Right lobe of liver (tissue), 6 donors: ENCODE results near the gene SDHA. TPM values are rescaled to one million over a fixed set of nuclear protein-coding genes. Genes with fewer than 3 reads are reported as not detected.
A peak's percentile ranks its signal among the peaks of the same experiment; 100 is the strongest.

ENCODE experiments used
- ATAC-seq, 4 donors: fragments of 200-7000 bp; cut with Tn5 transposase; one replicate each; pipeline ENCODE4 v1.9.1; 2020; ENCODE audit warnings: mild to moderate bottlenecking in 4 of 4, moderate library complexity in 4 of 4
- DNase-seq, 3 donors: peaks; one replicate each; pipeline ENCODE4 v3.0.0-alpha.2; 2020
- H3K27ac ChIP-seq, 3 donors: fragments of 200-600 bp; one replicate each; pipeline ENCODE4 v1.8.0; 2022
- H3K27me3 ChIP-seq, 2 donors: fragments of 200-600 bp; one replicate each; pipeline ENCODE4 v1.8.0; 2022
- H3K36me3 ChIP-seq, 4 donors: fragments of 200-600 bp; sonication (generic) in 1 of 4; one replicate each; pipeline versions ENCODE4 v1.5.1 to v1.8.0; 2017 to 2022; ENCODE audit warnings: control low read depth in 1 of 4
- H3K4me1 ChIP-seq, 4 donors: fragments of 200-600 bp; sonication (generic) in 1 of 4; one replicate each; pipeline versions ENCODE4 v1.5.1 to v1.8.0; 2017 to 2022; ENCODE audit warnings: control low read depth in 1 of 4
- H3K4me3 ChIP-seq, 3 donors: fragments of 200-600 bp; one replicate each; pipeline ENCODE4 v1.8.0; 2022
- H3K9me3 ChIP-seq, 4 donors: fragments of 200-600 bp; sonication (generic) in 1 of 4; one replicate each; pipeline versions ENCODE4 v1.5.1 to v1.8.0; 2017 to 2022; ENCODE audit warnings: control low read depth in 1 of 4
- POLR2A ChIP-seq: fragments of 450-650 bp; IDR thresholded peaks from one replicate; pipeline ENCODE4 v1.6.1; 2017; ENCODE audit warnings: antibody characterized with exemption, mild to moderate bottlenecking
- WGBS: methylation state at CpG from one replicate; pipeline ENCODE4 v1.1.6; 2018; ENCODE audit warnings: low coverage, low lambda C conversion rate; ENCODE audit not compliant: insufficient coverage; ENCODE audit errors: missing lambda C conversion rate; 5-methylcytosine and 5-hydroxymethylcytosine counted together
- intact Hi-C, 2 donors: fragments of 100-400 bp; cut with DNase I; formaldehyde crosslinking; loops; one replicate each; pipeline versions ENCODE4 v1.11.2 to v1.14.1; 2022
- total RNA-seq, 6 experiments: library from RNA; depleted of rRNA in 2 of 6; stranded (reverse); fragments of >200 nt in 2 of 6; fragmentation: NEBNext Ultra II Directional in 3 of 6; extraction: Animal tissue kit (Norgen Biotek cat#: 25700) in 3 of 6; gene quantifications; one replicate each; pipeline versions ENCODE4 v1.1.0 to v1.2.4, GENCODE V29; 2016 to 2023
- TF ChIP-seq, protein P1 (sequence below), 4 donors: fragments of 200-600 bp in 3 of 4; fragments of 450-650 bp in 1 of 4; IDR thresholded peaks; one replicate each; pipeline versions ENCODE4 v1.5.1 to v1.8.0; 2016 to 2022; ENCODE audit warnings: antibody characterized with exemption in 4 of 4, mild to moderate bottlenecking in 2 of 4
- donor health status: DM: no; HTN: yes; CAD: no.
- donor health status: DM: no; HTN: no; CAD: no.
- donor health status: DM: no; HTN: no; CAD: no.
- donor health status: DM: no; HTN: yes; CAD: no.
- donor health status: DM: no; HTN: yes; CAD: no.

SDHA gene
- total RNA-seq, 6 experiments from 2014 or later, result 165 to 223 (median 188) TPM

DNA sequence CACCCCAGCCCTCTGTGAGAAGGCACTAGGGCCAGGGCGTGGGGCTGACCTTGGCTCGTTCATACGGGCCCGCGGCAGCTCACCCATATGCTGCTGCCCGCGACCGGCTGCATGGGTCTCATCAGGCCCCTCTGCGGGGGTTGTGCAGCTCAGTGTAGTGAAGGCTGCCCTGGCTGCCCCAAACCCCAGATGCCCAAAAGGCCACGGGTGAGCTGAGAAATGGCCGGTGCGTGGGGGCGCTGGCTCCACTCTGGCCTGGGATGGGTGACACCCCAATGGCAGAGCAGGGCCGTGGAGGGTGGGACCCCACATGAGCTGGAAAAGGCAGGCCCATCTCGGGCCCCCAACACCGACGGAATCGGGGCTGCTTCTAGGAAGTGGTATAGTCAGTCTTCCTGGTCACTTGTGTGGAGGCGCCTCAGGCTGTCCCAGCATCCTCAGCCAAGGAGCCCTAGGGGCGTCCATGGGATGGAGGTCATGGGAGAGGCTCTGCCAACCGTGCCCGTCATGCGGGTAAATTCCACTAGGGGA, 46.3 kb upstream of the SDHA start:
- ATAC-seq, result no peak

DNA sequence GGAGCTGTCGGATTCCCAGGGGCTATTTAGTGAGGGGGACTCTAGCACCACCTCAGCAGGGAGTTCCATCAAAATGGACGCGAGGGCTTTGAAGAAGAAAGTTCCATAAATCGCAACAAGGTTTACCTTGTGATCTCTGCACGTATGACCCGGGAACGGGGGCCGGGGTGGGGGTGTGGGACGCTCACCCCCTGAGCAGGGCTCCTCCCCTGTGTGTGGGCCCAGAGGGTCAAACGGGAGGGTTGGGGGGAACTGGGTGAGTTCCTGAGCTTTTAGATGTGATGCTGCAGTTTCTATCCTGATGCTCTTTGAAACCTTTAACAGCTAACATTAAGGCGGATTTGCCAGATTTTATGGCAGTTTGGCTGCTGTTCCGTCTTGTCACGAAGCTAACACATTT, 45.7 kb upstream of the SDHA start:
- Histone ChIP-seq H3K4me3 (no peak overlapping the region), H3K4me1 (no peaks in the 10 kb centered on the region), H3K9me3 (no peaks in the 10 kb centered on the region), H3K27me3 (no peaks in the 10 kb centered on the region), H3K36me3 (no peaks in the 10 kb centered on the region), H3K27ac (no peak overlapping the region)
- no peak for TF ChIP-seq POLR2A
- TF ChIP-seq, protein P1, sequence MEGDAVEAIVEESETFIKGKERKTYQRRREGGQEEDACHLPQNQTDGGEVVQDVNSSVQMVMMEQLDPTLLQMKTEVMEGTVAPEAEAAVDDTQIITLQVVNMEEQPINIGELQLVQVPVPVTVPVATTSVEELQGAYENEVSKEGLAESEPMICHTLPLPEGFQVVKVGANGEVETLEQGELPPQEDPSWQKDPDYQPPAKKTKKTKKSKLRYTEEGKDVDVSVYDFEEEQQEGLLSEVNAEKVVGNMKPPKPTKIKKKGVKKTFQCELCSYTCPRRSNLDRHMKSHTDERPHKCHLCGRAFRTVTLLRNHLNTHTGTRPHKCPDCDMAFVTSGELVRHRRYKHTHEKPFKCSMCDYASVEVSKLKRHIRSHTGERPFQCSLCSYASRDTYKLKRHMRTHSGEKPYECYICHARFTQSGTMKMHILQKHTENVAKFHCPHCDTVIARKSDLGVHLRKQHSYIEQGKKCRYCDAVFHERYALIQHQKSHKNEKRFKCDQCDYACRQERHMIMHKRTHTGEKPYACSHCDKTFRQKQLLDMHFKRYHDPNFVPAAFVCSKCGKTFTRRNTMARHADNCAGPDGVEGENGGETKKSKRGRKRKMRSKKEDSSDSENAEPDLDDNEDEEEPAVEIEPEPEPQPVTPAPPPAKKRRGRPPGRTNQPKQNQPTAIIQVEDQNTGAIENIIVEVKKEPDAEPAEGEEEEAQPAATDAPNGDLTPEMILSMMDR (IDR thresholded peaks at IDR 0.05), result no peak
- DNase-seq (peak in 1 of 3 donors; percentile 21), ATAC-seq (no peak)
- WGBS, result 64% methylated on average over 7 of the region's 13 CpGs
- intact Hi-C loops, result no loop called here

More for the DNA sequence above, 46.3 kb upstream of the SDHA start:
- WGBS, result 0% methylated on average over 1 of the region's 23 CpGs
- Histone ChIP-seq H3K27me3 (no peaks in the 10 kb centered on the region), H3K4me3 (no peak overlapping the region), H3K36me3 (no peaks in the 10 kb centered on the region), H3K9me3 (no peaks in the 10 kb centered on the region), H3K27ac (no peak overlapping the region), H3K4me1 (no peaks in the 10 kb centered on the region)
- TF ChIP-seq POLR2A, result no peak
- TF ChIP-seq, protein P1 (IDR thresholded peaks at IDR 0.05), result no peak
- DNase-seq, result peak in 2 of 3 donors; percentile 43 to 48
- intact Hi-C loops, result no loop called here

DNA sequence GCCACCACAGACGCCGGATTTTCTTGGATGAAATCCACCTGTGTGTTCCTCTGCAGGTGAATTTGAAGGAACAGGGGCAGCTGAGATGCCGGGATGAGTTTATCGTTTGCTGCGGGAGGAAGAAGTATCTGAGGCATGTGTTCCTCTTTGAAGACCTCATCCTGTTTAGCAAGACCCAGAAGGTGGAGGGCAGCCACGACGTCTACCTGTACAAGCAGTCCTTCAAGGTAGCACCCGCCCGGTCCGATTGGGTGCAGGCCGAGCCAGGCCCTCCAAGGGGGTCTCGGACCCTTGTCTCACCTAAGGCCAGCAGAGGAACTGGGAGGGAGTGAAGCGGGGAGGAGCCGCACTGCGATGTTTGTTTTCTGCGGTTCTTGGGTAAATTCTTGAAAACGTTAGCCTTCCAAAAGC, 45.3 kb upstream of the SDHA start:
- ATAC-seq, result no peak

DNA sequence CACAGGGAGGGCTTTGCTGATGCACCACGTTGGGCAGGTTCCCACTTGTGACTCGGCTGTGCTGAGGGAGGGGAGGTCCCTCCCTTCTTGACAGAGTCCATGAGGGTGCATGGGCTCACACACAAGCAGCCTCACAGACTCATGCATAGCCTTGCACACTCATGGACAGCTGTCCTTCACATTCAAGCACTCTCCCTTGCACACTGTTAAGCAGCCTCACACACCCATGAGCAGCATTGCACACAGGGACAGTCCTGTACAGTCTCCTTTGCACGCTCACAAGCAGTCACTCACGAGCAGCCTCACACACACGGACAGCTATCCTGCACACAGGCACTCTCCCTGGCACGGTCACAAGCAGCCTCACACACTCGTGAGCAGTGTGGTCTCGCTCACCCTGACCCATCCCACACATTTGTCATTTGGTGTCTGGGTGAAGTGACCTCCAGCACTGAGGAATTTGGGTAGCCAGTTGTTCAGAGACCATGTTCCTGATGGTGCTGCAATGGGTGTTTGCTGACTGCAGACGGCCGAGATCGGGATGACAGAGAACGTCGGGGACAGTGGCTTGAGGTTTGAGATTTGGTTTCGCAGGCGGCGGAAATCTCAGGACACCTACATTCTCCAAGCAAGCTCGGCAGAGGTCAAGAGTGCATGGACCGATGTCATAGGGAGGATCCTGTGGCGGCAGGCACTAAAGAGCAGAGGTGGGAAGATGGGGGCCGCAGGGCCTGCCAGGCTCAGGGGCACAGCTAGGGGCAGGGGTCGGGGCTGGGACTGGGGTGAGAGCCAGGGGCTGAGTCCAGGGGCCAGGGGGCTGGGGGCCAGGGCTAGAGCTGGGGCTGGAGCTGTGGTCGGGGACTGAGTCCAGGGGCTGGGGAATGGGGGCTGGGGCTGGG, 44.5 kb upstream of the SDHA start:
- H3K27me3 ChIP-seq, result no peaks in the 10 kb centered on the region
- no peaks in the 10 kb centered on the region for H3K36me3 ChIP-seq
- ATAC-seq (no peak), DNase-seq (peak in 2 of 3 donors; percentile 31 to 39)
- intact Hi-C loops, result no loop called here
- no peak overlapping the region for H3K4me3 ChIP-seq
- no peaks in the 10 kb centered on the region for H3K9me3 ChIP-seq
- H3K27ac ChIP-seq, result no peak overlapping the region
- no peak for TF ChIP-seq POLR2A
- TF ChIP-seq, protein P1 (IDR thresholded peaks at IDR 0.05), result no peak
- 57% methylated on average over 13 of the region's 22 CpGs for WGBS
- H3K4me1 ChIP-seq, result no peaks in the 10 kb centered on the region

More for the DNA sequence above, 45.3 kb upstream of the SDHA start:
- no peak for TF ChIP-seq POLR2A
- TF ChIP-seq, protein P1 (IDR thresholded peaks at IDR 0.05), result no peak
- Histone ChIP-seq H3K9me3 (no peaks in the 10 kb centered on the region), H3K4me1 (no peaks in the 10 kb centered on the region), H3K27ac (no peak overlapping the region), H3K4me3 (no peak overlapping the region), H3K36me3 (no peaks in the 10 kb centered on the region), H3K27me3 (no peaks in the 10 kb centered on the region)
- 58% methylated on average over 16 of the region's 17 CpGs for whole genome bisulfite sequencing
- DNase-seq, result peak in 2 of 3 donors; percentile 33 to 42
- intact Hi-C loops, result no loop called here
